ENCODE results near the gene BLM. TPM values are rescaled to one million over a fixed set of nuclear protein-coding genes. Genes with fewer than 3 reads are reported as not detected.

Gene BLM
- total and polyA plus RNA-seq, 7 experiments from 2014 or later = 2.8 to 53.1 (median 6.3) TPM

- Mint-ChIP-seq H3K4me3 (no peak overlapping the region), H3K36me3 (peaks cover 0 to 30% (median 6%) of the 10 kb centered on the region in 5 donors), H3K27me3 (no peaks in the 10 kb centered on the region), H3K4me1 (peaks cover 11 to 29% (median 20%) of the 10 kb centered on the region in 7 donors), H3K27ac (no peak overlapping the region), H3K9me3 (peaks cover 0 to 6% (median 0%) of the 10 kb centered on the region in 11 donors)
- intact Hi-C loops (cut with micrococcal nuclease) = no loop called here
- Histone ChIP-seq H3K4me3 (ENCODE audit: low read length) (no peak overlapping the region), H3K36me3 (ENCODE audit: control insufficient read depth in 2 of 3, insufficient read depth in 3 of 3, low read length in 3 of 3) (no peaks in the 10 kb centered on the region), H3K9me3 (ENCODE audit: control insufficient read depth in 2 of 3, low read length in 3 of 3) (no peaks in the 10 kb centered on the region), H3K27ac (ENCODE audit: low read depth, low read length) (no peak overlapping the region), H3K27me3 (ENCODE audit: control insufficient read depth in 2 of 2, insufficient read depth in 2 of 2, low read length in 2 of 2) (no peaks in the 10 kb centered on the region), H3K4me1 (ENCODE audit: control insufficient read depth in 2 of 2, insufficient read depth in 2 of 2, low read length in 2 of 2) (peaks cover 0 to 7% of the 10 kb centered on the region in 2 donors)
- DNase-seq (no peak), ATAC-seq (no peak)
- POLR2A ChIA-PET = no interaction called here
- CTCF ChIA-PET = no interaction called here
Observed at GRCh38 chr15:90708516-90708915, 8.6 kb upstream of the BLM start.

DNA sequence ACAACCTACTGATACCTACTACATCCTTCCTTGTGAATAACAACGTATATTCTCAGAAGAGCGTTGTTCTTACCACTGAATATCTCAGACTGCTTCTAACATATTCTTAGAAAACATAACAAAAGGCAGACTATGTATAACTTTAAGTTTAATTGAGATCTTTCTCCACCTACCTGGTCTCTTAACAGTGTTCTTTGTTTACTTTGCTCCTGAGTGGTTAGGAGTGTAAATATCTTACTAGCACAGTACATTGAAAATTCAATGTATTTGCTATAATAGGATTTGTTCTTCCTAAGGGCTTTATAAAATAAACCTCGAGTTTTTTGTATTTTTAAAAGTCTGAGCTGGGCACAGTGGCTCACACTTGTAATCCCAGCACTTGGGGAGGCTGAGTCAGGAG, 7.9 kb upstream of the BLM start:
- Histone ChIP-seq H3K4me1 (ENCODE audit: control insufficient read depth in 2 of 2, insufficient read depth in 2 of 2, low read length in 2 of 2) (peaks cover 0 to 7% of the 10 kb centered on the region in 2 donors), H3K4me3 (ENCODE audit: low read length) (no peak overlapping the region), H3K27ac (ENCODE audit: low read depth, low read length) (no peak overlapping the region), H3K9me3 (ENCODE audit: control insufficient read depth in 2 of 3, low read length in 3 of 3) (no peaks in the 10 kb centered on the region), H3K27me3 (ENCODE audit: control insufficient read depth in 2 of 2, insufficient read depth in 2 of 2, low read length in 2 of 2) (no peaks in the 10 kb centered on the region), H3K36me3 (ENCODE audit: control insufficient read depth in 2 of 3, insufficient read depth in 3 of 3, low read length in 3 of 3) (no peaks in the 10 kb centered on the region)
- Mint-ChIP-seq H3K27me3 (no peaks in the 10 kb centered on the region), H3K9me3 (peaks cover 0 to 5% (median 0%) of the 10 kb centered on the region in 11 donors), H3K36me3 (peaks cover 0 to 26% (median 5%) of the 10 kb centered on the region in 5 donors), H3K4me1 (peaks cover 11 to 29% (median 20%) of the 10 kb centered on the region in 7 donors), H3K27ac (no peak overlapping the region), H3K4me3 (no peak overlapping the region)
- no peak for DNase-seq
- ATAC-seq = no peak
- POLR2A ChIA-PET = interaction anchor here (0.6 kb wide), 1 partner anchor 358 kb away, joined by 3 read pairs; no protein-coding TSS in a partner anchor
- CTCF ChIA-PET = no interaction called here
- intact Hi-C loops (cut with micrococcal nuclease) = no loop called here

- peaks cover 0 to 7% of the 10 kb centered on the region in 2 donors for H3K4me1 ChIP-seq (ENCODE audit: control insufficient read depth in 2 of 2, insufficient read depth in 2 of 2, low read length in 2 of 2)
- Mint-ChIP-seq H3K27ac (peak overlapping the region in 3 of 9 donors; percentile 3 to 36 (median 32)), H3K4me3 (no peak overlapping the region), H3K9me3 (no peaks in the 10 kb centered on the region), H3K27me3 (no peaks in the 10 kb centered on the region), H3K36me3 (peaks cover 0 to 20% (median 5%) of the 10 kb centered on the region in 5 donors), H3K4me1 (peaks cover 11 to 29% (median 20%) of the 10 kb centered on the region in 7 donors)
- DNase-seq = no peak
- ChIA-PET CTCF (no interaction called here), POLR2A (no interaction called here)
- no peaks in the 10 kb centered on the region for H3K9me3 ChIP-seq (ENCODE audit: control insufficient read depth in 2 of 3, low read length in 3 of 3)
- no peak overlapping the region for H3K4me3 ChIP-seq (ENCODE audit: low read length)
- H3K27me3 ChIP-seq (ENCODE audit: control insufficient read depth in 2 of 2, insufficient read depth in 2 of 2, low read length in 2 of 2) = no peaks in the 10 kb centered on the region
- no peak overlapping the region for H3K27ac ChIP-seq (ENCODE audit: low read depth, low read length)
- H3K36me3 ChIP-seq (ENCODE audit: control insufficient read depth in 2 of 3, insufficient read depth in 3 of 3, low read length in 3 of 3) = no peaks in the 10 kb centered on the region
- intact Hi-C loops (cut with micrococcal nuclease) = no loop called here
- no peak for ATAC-seq
Observed at GRCh38 chr15:90710436-90711027, 6.6 kb upstream of the BLM start.

DNA sequence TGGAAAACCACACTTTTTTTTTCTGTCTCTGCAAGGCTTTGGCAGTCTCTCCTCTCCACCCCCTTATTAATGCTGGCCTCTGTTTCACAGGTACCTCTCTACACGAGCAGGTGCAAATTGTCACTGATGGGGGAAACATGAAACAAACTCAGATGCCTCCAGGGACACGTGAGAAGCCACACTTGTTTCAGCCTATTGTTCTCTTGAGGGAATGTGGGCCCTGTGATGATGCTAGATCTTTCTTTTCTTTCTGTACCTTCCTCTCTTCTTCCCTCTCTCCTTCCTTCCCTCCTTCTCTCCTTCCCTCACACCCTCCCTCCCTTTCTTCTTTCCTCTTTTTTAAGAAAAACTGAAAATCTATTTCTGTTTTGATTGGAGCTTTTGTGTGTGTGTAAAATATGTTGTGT, 5.7 kb upstream of the BLM start:
- H3K27me3 Mint-ChIP-seq = no peaks in the 10 kb centered on the region
- no peak overlapping the region for H3K4me3 Mint-ChIP-seq
- peaks cover 13 to 37% (median 28%) of the 10 kb centered on the region in 7 donors for H3K4me1 Mint-ChIP-seq
- DNase-seq (no peak), ATAC-seq (no peak)
- intact Hi-C loops (cut with micrococcal nuclease) = no loop called here
- H3K9me3 Mint-ChIP-seq = no peaks in the 10 kb centered on the region
- Histone ChIP-seq H3K4me1 (ENCODE audit: control insufficient read depth in 2 of 2, insufficient read depth in 2 of 2, low read length in 2 of 2) (peaks cover 0 to 7% of the 10 kb centered on the region in 2 donors), H3K27me3 (ENCODE audit: control insufficient read depth in 2 of 2, insufficient read depth in 2 of 2, low read length in 2 of 2) (no peaks in the 10 kb centered on the region), H3K4me3 (ENCODE audit: low read length) (no peak overlapping the region), H3K36me3 (ENCODE audit: control insufficient read depth in 2 of 3, insufficient read depth in 3 of 3, low read length in 3 of 3) (no peaks in the 10 kb centered on the region), H3K9me3 (ENCODE audit: control insufficient read depth in 2 of 3, low read length in 3 of 3) (no peaks in the 10 kb centered on the region), H3K27ac (ENCODE audit: low read depth, low read length) (no peak overlapping the region)
- peak overlapping the region in 1 of 9 donors; percentile 36 for H3K27ac Mint-ChIP-seq
- H3K36me3 Mint-ChIP-seq = peaks cover 0 to 18% (median 5%) of the 10 kb centered on the region in 5 donors
- CTCF ChIA-PET = no interaction called here
- POLR2A ChIA-PET = no interaction called here

DNA sequence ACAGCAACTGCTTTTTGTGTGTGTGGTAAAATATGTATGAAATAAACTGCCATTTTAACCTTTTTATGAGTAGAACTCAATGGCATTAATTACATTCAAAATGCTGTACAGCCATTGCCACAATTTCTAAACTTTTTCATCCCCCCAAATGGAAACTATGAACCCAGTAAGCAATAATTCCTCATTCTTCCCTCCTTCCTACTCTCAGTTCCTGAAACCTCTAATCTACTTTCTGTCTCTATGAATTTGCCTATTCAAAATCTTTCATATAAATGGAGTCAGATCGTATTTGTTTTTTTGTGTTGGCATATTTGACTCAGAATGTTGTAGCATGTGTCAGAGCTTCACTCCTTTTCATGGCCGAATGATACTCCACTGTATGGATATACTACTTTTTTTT, 5.3 kb upstream of the BLM start:
- DNase-seq (no peak), ATAC-seq (no peak)
- H3K4me3 Mint-ChIP-seq = no peak overlapping the region
- intact Hi-C loops (cut with micrococcal nuclease) = no loop called here
- H3K4me1 Mint-ChIP-seq = peaks cover 16 to 40% (median 32%) of the 10 kb centered on the region in 7 donors
- H3K27ac Mint-ChIP-seq = no peak overlapping the region
- POLR2A ChIA-PET = no interaction called here
- H3K36me3 ChIP-seq (ENCODE audit: control insufficient read depth in 2 of 3, insufficient read depth in 3 of 3, low read length in 3 of 3) = no peaks in the 10 kb centered on the region
- no peaks in the 10 kb centered on the region for H3K9me3 Mint-ChIP-seq
- CTCF ChIA-PET = no interaction called here
- H3K4me3 ChIP-seq (ENCODE audit: low read length) = no peak overlapping the region
- no peaks in the 10 kb centered on the region for H3K27me3 Mint-ChIP-seq
- H3K27me3 ChIP-seq (ENCODE audit: control insufficient read depth in 2 of 2, insufficient read depth in 2 of 2, low read length in 2 of 2) = no peaks in the 10 kb centered on the region
- no peak overlapping the region for H3K27ac ChIP-seq (ENCODE audit: low read depth, low read length)
- peaks cover 0 to 16% (median 5%) of the 10 kb centered on the region in 5 donors for H3K36me3 Mint-ChIP-seq
- peaks cover 0 to 7% of the 10 kb centered on the region in 2 donors for H3K4me1 ChIP-seq (ENCODE audit: control insufficient read depth in 2 of 2, insufficient read depth in 2 of 2, low read length in 2 of 2)
- H3K9me3 ChIP-seq (ENCODE audit: control insufficient read depth in 2 of 3, low read length in 3 of 3) = no peaks in the 10 kb centered on the region

DNA sequence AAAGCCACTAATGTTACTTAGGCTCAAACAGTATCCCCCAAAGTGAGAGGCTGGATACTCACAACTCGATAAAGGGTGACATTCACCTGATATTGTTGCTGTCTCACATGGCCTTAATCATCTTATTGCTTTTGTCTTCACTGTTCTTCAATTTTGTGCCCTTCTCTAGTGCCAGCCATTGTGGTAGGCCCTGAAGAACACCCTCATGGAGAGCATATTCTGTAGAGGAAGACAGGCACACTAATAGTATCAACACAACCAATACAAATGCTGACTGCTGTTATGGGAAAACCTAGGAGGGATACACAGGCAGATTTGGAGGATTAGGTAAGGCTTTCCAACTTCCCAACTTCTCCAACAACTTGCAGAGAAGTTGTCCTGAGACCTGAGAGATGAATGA, 4.1 kb upstream of the BLM start:
- no peak overlapping the region for H3K27ac ChIP-seq (ENCODE audit: low read depth, low read length)
- ATAC-seq = no peak
- H3K9me3 ChIP-seq (ENCODE audit: control insufficient read depth in 2 of 3, low read length in 3 of 3) = no peaks in the 10 kb centered on the region
- DNase-seq = no peak
- no peaks in the 10 kb centered on the region for H3K9me3 Mint-ChIP-seq
- intact Hi-C loops (cut with micrococcal nuclease) = no loop called here
- H3K36me3 ChIP-seq (ENCODE audit: control insufficient read depth in 2 of 3, insufficient read depth in 3 of 3, low read length in 3 of 3) = peaks cover 0 to 3% (median 0%) of the 10 kb centered on the region in 3 experiments
- H3K27me3 Mint-ChIP-seq = no peaks in the 10 kb centered on the region
- H3K4me3 ChIP-seq (ENCODE audit: low read length) = no peak overlapping the region
- POLR2A ChIA-PET = no interaction called here
- CTCF ChIA-PET = no interaction called here
- H3K4me1 ChIP-seq (ENCODE audit: control insufficient read depth in 2 of 2, insufficient read depth in 2 of 2, low read length in 2 of 2) = peaks cover 0 to 12% of the 10 kb centered on the region in 2 donors
- H3K27me3 ChIP-seq (ENCODE audit: control insufficient read depth in 2 of 2, insufficient read depth in 2 of 2, low read length in 2 of 2) = no peaks in the 10 kb centered on the region
- H3K4me3 Mint-ChIP-seq = no peak overlapping the region
- peaks cover 21 to 48% (median 39%) of the 10 kb centered on the region in 7 donors for H3K4me1 Mint-ChIP-seq
- peak overlapping the region in 2 of 9 donors; percentile 10 to 65 for H3K27ac Mint-ChIP-seq
- peaks cover 0 to 16% (median 5%) of the 10 kb centered on the region in 5 donors for H3K36me3 Mint-ChIP-seq

Data from naive thymus-derived CD4-positive, alpha-beta T cell (primary cell).